Measurements from ENCODE around the gene ELN. TPM values are rescaled to one million over a fixed set of nuclear protein-coding genes. Genes with fewer than 3 reads are reported as not detected.

Gene ELN
- total and polyA plus RNA-seq, 2 of the 4 experiments (the other 2 are of a cell fraction) = 2.2 to 14.3 TPM

- no peak for TF ChIP-seq ELK1 (IDR thresholded peaks at IDR 0.05; ENCODE audit: borderline replicate concordance, low read depth, low read length)
- TF ChIP-seq FOS (IDR thresholded peaks at IDR 0.05; ENCODE audit: low read depth, low read length) = no peak
These were observed 24.4 kb upstream of the ELN start (continued) for GRCh38 chr7:74003621-74004020.

GRCh38 chr7:74006032-74006431, 21.9 kb upstream of the ELN start:
- H3K56ac ChIP-seq (ENCODE audit: extremely low read depth, insufficient read depth, low read length) = no peak overlapping the region
- H3K4me1 ChIP-seq (ENCODE audit: control insufficient read depth, insufficient read depth, low read length) = peaks cover 15% of the 10 kb centered on the region
- H3K14ac ChIP-seq (replicated peaks; ENCODE audit: low read depth, low read length) = no peak overlapping the region
- no CpG with 5 or more reads among the region's 5 CpGs for WGBS, 2 experiments (ENCODE audit: extremely low coverage in 2 of 2, insufficient read length in 1 of 2)
- no peak for TF ChIP-seq USF2 (IDR thresholded peaks at IDR 0.05; ENCODE audit: low read depth, low read length)
- no peak for TF ChIP-seq RCOR1 (IDR thresholded peaks at IDR 0.05; ENCODE audit: insufficient replicate concordance, low read length)
- no peak for TF ChIP-seq MAFK (IDR thresholded peaks at IDR 0.05; ENCODE audit: low read depth, low read length)
- TF ChIP-seq RAD21 (IDR thresholded peaks at IDR 0.05; ENCODE audit: low read length) = no peak
- TF ChIP-seq POLR2A (IDR thresholded peaks at IDR 0.05; ENCODE audit: low read depth, low read length) = no peak
- no peak for TF ChIP-seq CHD1 (IDR thresholded peaks at IDR 0.05; ENCODE audit: low read depth, low read length)
- no peak overlapping the region; the same call in 1 of the 2 replicates for H4K91ac ChIP-seq (ENCODE audit: insufficient read depth, low read depth, low read length)
- no peak overlapping the region for H3K4ac ChIP-seq (ENCODE audit: low read depth, low read length)
- H3K9ac ChIP-seq (ENCODE audit: low read depth, low read length) = no peak overlapping the region
- H2AFZ ChIP-seq (replicated peaks; ENCODE audit: low read length, poor library complexity) = no peak overlapping the region
- CTCF ChIA-PET = no interaction called here
- H2BK120ac ChIP-seq (ENCODE audit: low read depth, low read length) = no peak overlapping the region
- H2AK5ac ChIP-seq (ENCODE audit: low read depth, low read length) = no peak overlapping the region
- no peak overlapping the region for H3K27ac ChIP-seq (ENCODE audit: insufficient read depth, low read length)
- no TSS peak for BruUV-seq (replicated peaks)
- no peaks in the 10 kb centered on the region for H4K20me1 ChIP-seq (ENCODE audit: insufficient read depth, low read length)
- H3K23ac ChIP-seq (ENCODE audit: low read depth, low read length) = 0 out of 2 replicates have a peak overlapping the region, but pooled peaks have one; percentile 63
- no peaks in the 10 kb centered on the region for H3K9me3 ChIP-seq (ENCODE audit: control insufficient read depth, insufficient read depth, low read length)
- H3K79me1 ChIP-seq (ENCODE audit: low read depth in 1 of 2, low read length in 2 of 2) = no peaks in the 10 kb centered on the region
- ATAC-seq (ENCODE audit: low read depth) = no peak
- H2BK15ac ChIP-seq (ENCODE audit: low read depth, low read length) = no peak overlapping the region
- DNase-seq = no peak
- H2BK20ac ChIP-seq (ENCODE audit: low read depth, low read length) = no peak overlapping the region
- H2AK9ac ChIP-seq (replicated peaks; ENCODE audit: low read depth, low read length, poor library complexity) = no peak overlapping the region
- POLR2A ChIA-PET (ENCODE audit: unreplicated experiment) = no interaction called here
- no peak overlapping the region for H3K4me2 ChIP-seq (ENCODE audit: low read depth, low read length)
- no peak overlapping the region for H4K8ac ChIP-seq (ENCODE audit: low read depth in 2 of 2, low read length in 2 of 2)
- no peak overlapping the region for H3K18ac ChIP-seq (ENCODE audit: low read depth, low read length)
- dilution Hi-C loops (cut with HindIII; ENCODE audit: low sequenced_read_pairs, unreplicated experiment) (loop anchor here (10.0 kb wide), 1 partner anchor 51 kb away; no protein-coding TSS in a partner anchor), intact Hi-C loops (cut with micrococcal nuclease) (no loop called here), in situ Hi-C loops (cut with MboI; ENCODE audit: low sequenced_read_pairs) (no loop called here)
- H3K27me3 ChIP-seq (ENCODE audit: control insufficient read depth, insufficient read depth, low read length) = no peaks in the 10 kb centered on the region
- no peak overlapping the region for H4K5ac ChIP-seq (ENCODE audit: low read depth, low read length)
- H2BK5ac ChIP-seq (ENCODE audit: low read depth, low read length, poor library complexity, severe bottlenecking) = no peak overlapping the region
- H3K4me3 ChIP-seq (ENCODE audit: insufficient read depth, low read depth, low read length) = no peak overlapping the region
- H3K36me3 ChIP-seq (ENCODE audit: control insufficient read depth, insufficient read depth, low read length) = no peaks in the 10 kb centered on the region
- peaks cover 14% of the 10 kb centered on the region for H3K9me1 ChIP-seq (ENCODE audit: insufficient read depth, low read length)

Measured in IMR-90 (cell line).